Psoas muscle (tissue), 8 donors: ENCODE results near the gene NMT1. TPM values are rescaled to one million over a fixed set of nuclear protein-coding genes. Genes with fewer than 3 reads are reported as not detected.

Source experiments
- ATAC-seq, 4 donors: fragments of 200-7000 bp; cut with Tn5 transposase; one replicate each; pipeline ENCODE4 v1.9.1; 2020; ENCODE audit warnings: moderate library complexity in 3 of 4, mild to moderate bottlenecking in 2 of 4
- DNase-seq, 2 donors: peaks; one replicate each; pipeline ENCODE4 v3.0.0-alpha.2; 2020
- H3K27ac ChIP-seq: fragments of 200-600 bp; one replicate; pipeline ENCODE4 v1.8.0; 2022
- H3K27me3 ChIP-seq, 3 donors: fragments of 200-600 bp in 1 of 3; one replicate each; pipeline versions ENCODE4 v1.6.1 to v1.8.0; 2013 to 2022; ENCODE audit warnings: low read length in 2 of 3, mild to moderate bottlenecking in 2 of 3, moderate library complexity in 1 of 3; ENCODE audit not compliant: insufficient read depth in 3 of 3
- H3K36me3 ChIP-seq, 2 donors: fragments of 200-600 bp in 1 of 2; one replicate each; pipeline versions ENCODE4 v1.6.1 to v1.8.0; 2013 to 2022; ENCODE audit warnings: low read depth in 1 of 2, mild to moderate bottlenecking in 1 of 2, moderate library complexity in 1 of 2; ENCODE audit not compliant: insufficient read depth in 1 of 2
- H3K4me1 ChIP-seq: fragments of 200-600 bp; one replicate; pipeline ENCODE4 v1.8.0; 2022
- H3K4me3 ChIP-seq: fragments of 200-600 bp; one replicate; pipeline ENCODE4 v1.8.0; 2022; ENCODE audit warnings: mild to moderate bottlenecking
- H3K9me3 ChIP-seq: fragments of 200-600 bp; one replicate; pipeline ENCODE4 v1.8.0; 2022
- WGBS, 3 donors: extraction: QIAGEN DNeasy Blood & Tissue Kit; methylation state at CpG; one replicate each; pipeline versions ENCODE4 v1.1.6 to v1.1.7; 2013; 5-methylcytosine and 5-hydroxymethylcytosine counted together
- intact Hi-C, 2 donors: fragments of 100-400 bp; cut with DNase I; formaldehyde crosslinking; loops; one replicate each; pipeline versions ENCODE4 v1.11.0 to v1.14.2; 2022
- polyA plus RNA-seq, 3 donors: library from polyadenylated mRNA; stranded (reverse); fragments of 200-250 nt; gene quantifications; one replicate each; pipeline ENCODE4 v1.2.3, GENCODE V29; 2013
- total RNA-seq, 4 donors: library from RNA; stranded (reverse); fragmentation: NEBNext Ultra II Directional in 2 of 4; extraction: Animal tissue kit (Norgen Biotek cat#: 25700) in 2 of 4; gene quantifications; one replicate each; pipeline versions ENCODE4 v1.2.1 to v1.2.4, GENCODE V29; 2021 to 2023
- TF ChIP-seq, protein P1 (sequence below): fragments of 200-600 bp; IDR thresholded peaks from one replicate; pipeline ENCODE4 v1.8.0; 2022; ENCODE audit warnings: antibody characterized with exemption
- donor health status: healthy with polysubstance abuse.
- donor health status: DM: no; HTN: no; CAD: no; lungs with moderate emphysema.
- donor health status: Bipolar disorder and iron deficiency.
- donor health status: healthy.
- donor health status: DM: yes; HTN: yes; CAD: no.
- donor health status: DM: no; HTN: no; CAD: no.
- donor health status: DM: no; HTN: no; CAD: no.
- donor health status: DM: yes; HTN: yes; CAD: no.

Gene NMT1
- total and polyA plus RNA-seq, 7 donors, result 58.0 to 164 (median 79.7) TPM

DNA sequence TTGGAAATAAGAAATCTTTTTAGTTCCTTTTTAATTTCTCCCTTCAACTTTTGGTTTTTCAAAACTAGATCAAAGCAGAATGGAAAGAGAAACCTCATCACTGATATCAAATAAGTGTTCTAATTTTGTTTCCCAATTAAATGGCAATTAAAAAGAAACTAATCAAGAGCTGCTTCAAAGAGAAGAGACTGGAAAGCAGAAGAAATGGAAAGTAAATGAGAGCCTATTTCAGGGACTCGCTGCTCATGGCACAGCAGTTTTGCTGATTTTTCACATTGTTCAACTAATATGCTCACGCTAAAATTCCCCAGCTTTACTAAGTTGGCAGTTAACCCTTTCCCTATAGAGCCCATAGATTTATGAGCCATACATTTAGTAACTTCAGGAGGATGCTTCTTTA lies 6.5 kb downstream of the NMT1 start:
- 74 to 77% (median 76%) methylated on average over 2 of the region's 2 CpGs for WGBS, 3 donors
- Histone ChIP-seq H3K27ac (no peak overlapping the region), H3K27me3 (no peaks in the 10 kb centered on the region), H3K4me3 (no peak overlapping the region), H3K9me3 (no peaks in the 10 kb centered on the region), H3K36me3 (peaks cover 0 to 32% of the 10 kb centered on the region in 2 donors), H3K4me1 (peaks cover 50% of the 10 kb centered on the region)
- ATAC-seq (no peak), DNase-seq (no peak)
- TF ChIP-seq, protein P1, sequence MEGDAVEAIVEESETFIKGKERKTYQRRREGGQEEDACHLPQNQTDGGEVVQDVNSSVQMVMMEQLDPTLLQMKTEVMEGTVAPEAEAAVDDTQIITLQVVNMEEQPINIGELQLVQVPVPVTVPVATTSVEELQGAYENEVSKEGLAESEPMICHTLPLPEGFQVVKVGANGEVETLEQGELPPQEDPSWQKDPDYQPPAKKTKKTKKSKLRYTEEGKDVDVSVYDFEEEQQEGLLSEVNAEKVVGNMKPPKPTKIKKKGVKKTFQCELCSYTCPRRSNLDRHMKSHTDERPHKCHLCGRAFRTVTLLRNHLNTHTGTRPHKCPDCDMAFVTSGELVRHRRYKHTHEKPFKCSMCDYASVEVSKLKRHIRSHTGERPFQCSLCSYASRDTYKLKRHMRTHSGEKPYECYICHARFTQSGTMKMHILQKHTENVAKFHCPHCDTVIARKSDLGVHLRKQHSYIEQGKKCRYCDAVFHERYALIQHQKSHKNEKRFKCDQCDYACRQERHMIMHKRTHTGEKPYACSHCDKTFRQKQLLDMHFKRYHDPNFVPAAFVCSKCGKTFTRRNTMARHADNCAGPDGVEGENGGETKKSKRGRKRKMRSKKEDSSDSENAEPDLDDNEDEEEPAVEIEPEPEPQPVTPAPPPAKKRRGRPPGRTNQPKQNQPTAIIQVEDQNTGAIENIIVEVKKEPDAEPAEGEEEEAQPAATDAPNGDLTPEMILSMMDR, result no peak
- intact Hi-C loops, result no loop called here

DNA sequence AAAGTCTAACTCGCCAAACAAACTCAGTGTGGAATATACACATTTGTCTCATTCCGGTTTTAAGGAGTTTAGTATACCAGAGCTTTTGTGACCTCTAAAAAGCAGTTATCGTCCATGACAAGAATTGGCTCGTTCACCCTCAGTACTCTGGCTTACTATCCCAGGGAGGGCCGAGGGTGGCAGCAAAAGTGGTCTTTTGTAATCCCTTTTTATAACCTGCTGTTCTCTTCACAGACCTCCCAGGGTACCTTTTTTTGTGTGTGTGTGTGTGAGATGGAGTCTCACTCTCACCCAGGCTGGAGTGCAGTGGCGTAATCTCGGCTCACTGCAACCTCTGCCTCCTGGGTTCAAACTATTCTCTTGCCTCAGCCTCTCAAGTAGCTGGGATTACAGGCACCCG lies 8.9 kb downstream of the NMT1 start:
- TF ChIP-seq, protein P1, result no peak
- peaks cover 36% of the 10 kb centered on the region for H3K4me1 ChIP-seq
- 83 to 91% (median 86%) methylated on average over 8 of the region's 8 CpGs for WGBS, 3 donors
- H3K27ac ChIP-seq, result no peak overlapping the region
- no peaks in the 10 kb centered on the region for H3K9me3 ChIP-seq
- H3K4me3 ChIP-seq, result no peak overlapping the region
- H3K27me3 ChIP-seq, result no peaks in the 10 kb centered on the region
- ATAC-seq (no peak), DNase-seq (no peak)
- intact Hi-C loops, result no loop called here
- peaks cover 0 to 46% of the 10 kb centered on the region in 2 donors for H3K36me3 ChIP-seq

DNA sequence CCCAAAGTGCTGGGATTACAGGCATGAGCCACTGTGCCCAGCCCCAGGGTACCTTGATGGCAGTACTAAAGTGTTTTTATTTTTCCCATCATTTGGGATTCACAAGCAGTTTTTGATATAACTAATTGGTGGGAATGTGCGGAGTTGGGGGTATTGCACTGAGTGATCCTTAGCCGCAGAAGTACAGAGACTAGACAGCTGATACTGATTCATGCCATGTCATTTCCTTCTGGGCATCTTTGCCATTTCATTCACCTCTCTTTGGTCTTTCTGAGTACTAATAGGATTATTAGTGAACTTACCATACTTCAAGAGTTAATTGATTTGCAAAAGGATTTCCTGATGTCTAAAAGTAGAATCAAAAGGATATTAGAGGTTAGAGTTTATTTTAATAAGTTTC lies 9.7 kb downstream of the NMT1 start:
- 88 to 92% (median 88%) methylated on average over 2 of the region's 2 CpGs for WGBS, 3 donors
- DNase-seq (no peak), ATAC-seq (peak in 1 of 4 donors; percentile 34)
- intact Hi-C loops, result no loop called here
- no peaks in the 10 kb centered on the region for H3K9me3 ChIP-seq
- H3K4me3 ChIP-seq, result no peak overlapping the region
- H3K27ac ChIP-seq, result peak overlapping the region; percentile 46
- H3K4me1 ChIP-seq, result peaks cover 29% of the 10 kb centered on the region
- TF ChIP-seq, protein P1, result no peak
- peaks cover 0 to 47% of the 10 kb centered on the region in 2 donors for H3K36me3 ChIP-seq
- H3K27me3 ChIP-seq, result no peaks in the 10 kb centered on the region

DNA sequence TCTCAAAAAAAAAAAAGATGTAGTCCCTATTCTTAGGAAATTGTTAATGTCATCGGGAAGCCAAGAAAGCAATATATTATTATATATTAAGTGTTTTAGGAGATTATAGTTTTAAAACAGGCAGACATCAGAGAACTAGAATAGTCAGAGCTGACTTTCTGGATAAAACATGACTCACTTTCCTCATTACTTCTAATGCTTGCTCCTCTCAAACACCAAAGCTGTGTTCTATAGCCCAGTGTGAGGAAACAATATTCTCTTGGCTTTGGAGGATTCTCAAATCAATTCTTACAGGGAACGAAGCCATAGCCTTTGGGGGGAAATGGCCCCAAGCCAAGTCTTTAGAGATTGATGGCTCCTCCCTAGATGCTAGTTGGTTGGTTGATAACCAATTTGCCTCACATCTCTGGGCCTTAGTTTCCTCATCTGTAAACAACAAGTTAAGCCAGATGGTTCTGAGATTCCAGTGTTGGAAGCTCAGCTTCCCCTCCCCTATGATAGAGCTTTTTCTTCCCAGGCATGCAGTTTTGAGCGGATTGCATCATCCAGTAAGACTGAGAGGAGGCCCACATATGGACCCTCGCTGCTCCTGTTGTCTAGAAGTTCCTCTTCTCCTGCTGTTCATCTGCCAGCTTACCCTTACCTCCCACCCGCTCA lies 12.4 kb downstream of the NMT1 start:
- peaks cover 31% of the 10 kb centered on the region for H3K4me1 ChIP-seq
- H3K4me3 ChIP-seq, result no peak overlapping the region
- peak overlapping the region; percentile 30 for H3K27ac ChIP-seq
- peak in 3 of 4 donors; percentile 18 to 38 (median 32) for ATAC-seq
- 75 to 85% (median 81%) methylated on average over 5 of the region's 5 CpGs for WGBS, 3 donors
- TF ChIP-seq, protein P1, result no peak
- H3K36me3 ChIP-seq, result peaks cover 0 to 37% of the 10 kb centered on the region in 2 donors
- intact Hi-C loops, result no loop called here
- H3K27me3 ChIP-seq, result no peaks in the 10 kb centered on the region
- no peaks in the 10 kb centered on the region for H3K9me3 ChIP-seq
- no peak for DNase-seq

DNA sequence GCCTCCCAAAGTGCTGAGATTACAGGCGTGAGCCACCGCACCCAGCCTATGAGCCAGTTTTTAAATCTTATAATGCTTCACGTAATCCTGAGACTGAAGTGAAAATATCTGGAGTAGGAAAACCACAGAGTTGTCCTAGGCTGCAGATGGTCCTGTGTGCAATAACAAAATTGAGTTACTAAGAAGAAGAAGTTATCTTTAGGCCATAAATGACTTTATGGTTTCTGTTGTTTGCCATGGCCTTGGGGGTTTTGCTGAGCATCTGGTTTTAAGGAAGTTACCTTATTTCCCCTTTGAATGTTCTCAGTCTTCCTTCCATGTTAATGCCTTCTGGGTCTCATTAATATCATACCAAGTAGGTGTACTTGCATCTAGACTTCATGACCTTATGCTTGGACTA lies 16.5 kb downstream of the NMT1 start:
- TF ChIP-seq, protein P1, result no peak
- intact Hi-C loops, result no loop called here
- H3K27me3 ChIP-seq, result no peaks in the 10 kb centered on the region
- no peak for DNase-seq
- H3K27ac ChIP-seq, result no peak overlapping the region
- peaks cover 7 to 51% of the 10 kb centered on the region in 2 donors for H3K36me3 ChIP-seq
- H3K4me3 ChIP-seq, result no peak overlapping the region
- ATAC-seq, result no peak
- H3K4me1 ChIP-seq, result peaks cover 29% of the 10 kb centered on the region
- no peaks in the 10 kb centered on the region for H3K9me3 ChIP-seq
- 82 to 90% (median 84%) methylated on average over 3 of the region's 3 CpGs for WGBS, 3 donors
